SK-N-SH treated with all-trans-retinoic acid at 6 μM for 48 hours (cell line): ENCODE results near the gene GPR137.

Experiments used
- ATAC-seq: fragments of 200-7000 bp; cut with Tn5 transposase; 3 replicates; pipeline ENCODE4 v1.9.1; 2020; ENCODE audit warnings: mild to moderate bottlenecking, moderate library complexity
- ARNTL ChIP-seq: fragments of 450-650 bp; formaldehyde crosslinking; IDR thresholded peaks from 2 replicates; pipeline ENCODE4 v1.5.0; 2020; ENCODE audit warnings: low read depth, mild to moderate bottlenecking, moderate library complexity, borderline replicate concordance
- BACH2 ChIP-seq: fragments of 250-450 bp; sonication (Bioruptor Pico); IDR thresholded peaks from 2 replicates; pipeline ENCODE4 v1.9.0; 2021; ENCODE audit warnings: mild to moderate bottlenecking, borderline replicate concordance
- CREB5 ChIP-seq: fragments of 250-450 bp; sonication (Bioruptor Pico); IDR thresholded peaks from 2 replicates; pipeline ENCODE4 v1.5.1; 2020; ENCODE audit warnings: low read depth, mild to moderate bottlenecking, moderate library complexity
- CSDC2 ChIP-seq: fragments of 250-450 bp; sonication (Bioruptor Pico); IDR thresholded peaks from 2 replicates; pipeline ENCODE4 v1.5.0; 2020; ENCODE audit warnings: mild to moderate bottlenecking, moderate library complexity
- CSRNP3 ChIP-seq: fragments of 250-450 bp; sonication (Bioruptor Pico); IDR thresholded peaks from 2 replicates; pipeline ENCODE4 v1.5.1; 2021; ENCODE audit warnings: mild to moderate bottlenecking, moderate library complexity
- ESRRG ChIP-seq: fragments of 250-450 bp; sonication (Bioruptor Pico); IDR thresholded peaks from 2 replicates; pipeline ENCODE4 v1.6.1; 2021; ENCODE audit warnings: mild to moderate bottlenecking
- GLIS3 ChIP-seq: fragments of 250-450 bp; sonication (Bioruptor Pico); IDR thresholded peaks from 2 replicates; pipeline ENCODE4 v1.5.0; 2020; ENCODE audit warnings: mild to moderate bottlenecking, moderate library complexity
- ISL1 ChIP-seq: fragments of 250-450 bp; sonication (Bioruptor Pico); IDR thresholded peaks from 2 replicates; pipeline ENCODE4 v2.1.2; 2022; ENCODE audit warnings: mild to moderate bottlenecking, moderate library complexity
- OSR1 ChIP-seq: fragments of 250-450 bp; sonication (Bioruptor Pico); IDR thresholded peaks from 2 replicates; pipeline ENCODE4 v1.8.0; 2022; ENCODE audit warnings: moderate library complexity, mild to moderate bottlenecking, inconsistent platforms
- PATZ1 ChIP-seq: fragments of 250-450 bp; sonication (Bioruptor Pico); IDR thresholded peaks from 2 replicates; pipeline ENCODE4 v1.8.0; 2020; ENCODE audit warnings: mild to moderate bottlenecking, moderate library complexity, borderline replicate concordance
- POU6F1 ChIP-seq: fragments of 250-450 bp; sonication (Bioruptor Pico); IDR thresholded peaks from 2 replicates; pipeline ENCODE4 v1.8.0; 2021; ENCODE audit warnings: low read depth, mild to moderate bottlenecking, moderate library complexity, borderline replicate concordance
- PPARA ChIP-seq: fragments of 250-450 bp; sonication (Bioruptor Pico); IDR thresholded peaks from 2 replicates; pipeline ENCODE4 v1.5.0; 2020; ENCODE audit warnings: mild to moderate bottlenecking, borderline replicate concordance
- RARB ChIP-seq: fragments of 250-450 bp; sonication (Bioruptor Pico); IDR thresholded peaks from 2 replicates; pipeline ENCODE4 v1.8.0; 2021; ENCODE audit warnings: mild to moderate bottlenecking, moderate library complexity
- SNAI2 ChIP-seq: fragments of 250-450 bp; sonication (Bioruptor Pico); IDR thresholded peaks from 2 replicates; pipeline ENCODE4 v1.5.0; 2020; ENCODE audit warnings: mild to moderate bottlenecking, moderate library complexity
- TCF4 ChIP-seq: fragments of 250-450 bp; sonication (Bioruptor Pico); IDR thresholded peaks from 2 replicates; pipeline ENCODE4 v1.8.0; 2021; ENCODE audit warnings: mild to moderate bottlenecking, moderate library complexity, borderline replicate concordance
- TOX ChIP-seq: fragments of 250-450 bp; sonication (Bioruptor Pico); IDR thresholded peaks from 2 replicates; pipeline ENCODE4 v1.8.0; 2021; ENCODE audit warnings: mild to moderate bottlenecking, moderate library complexity, borderline replicate concordance
- TSHZ2 ChIP-seq: fragments of 250-450 bp; sonication (Bioruptor Pico); IDR thresholded peaks from 2 replicates; pipeline ENCODE4 v1.5.0; 2020; ENCODE audit warnings: mild to moderate bottlenecking, moderate library complexity
- ZC3H10 ChIP-seq: fragments of 250-450 bp; sonication (Bioruptor Pico); IDR thresholded peaks from 2 replicates; pipeline ENCODE4 v1.5.1; 2021; ENCODE audit warnings: mild to moderate bottlenecking, moderate library complexity
- ZFP3 ChIP-seq: fragments of 250-450 bp; sonication (Bioruptor Pico); IDR thresholded peaks from 2 replicates; pipeline ENCODE4 v1.5.0; 2020; ENCODE audit warnings: mild to moderate bottlenecking, moderate library complexity
- ZFP30 ChIP-seq: fragments of 450-650 bp; formaldehyde crosslinking; IDR thresholded peaks from 2 replicates; pipeline ENCODE4 v1.5.0; 2022; ENCODE audit warnings: mild to moderate bottlenecking, moderate library complexity
- ZNF565 ChIP-seq: fragments of 450-650 bp; formaldehyde crosslinking; conservative IDR thresholded peaks from 2 replicates; pipeline ENCODE4 v1.5.0; 2020; ENCODE audit warnings: low read depth, mild to moderate bottlenecking, moderate library complexity
- ZNF70 ChIP-seq: fragments of 450-650 bp; formaldehyde crosslinking; IDR thresholded peaks from 2 replicates; pipeline ENCODE4 v1.5.0; 2020; ENCODE audit warnings: mild to moderate bottlenecking, moderate library complexity

GPR137 gene

GRCh38 chr11:64284962-64285884 lies at the start of gene GPR137:
GPR137 (plus strand) TSS chr11:64285848; CDS start chr11:64286525, 677 bp downstream.
- peak; percentile 53 for ATAC-seq
- no peak for TF ChIP-seq CREB5 (CRISPR knock-in tag)
- TF ChIP-seq TCF4 (CRISPR knock-in tag) = no peak
- TF ChIP-seq SNAI2 = no peak
- no peak for TF ChIP-seq ZC3H10 (CRISPR knock-in tag)
- no peak for TF ChIP-seq ZFP3 (CRISPR knock-in tag)
- TF ChIP-seq ISL1 (CRISPR knock-in tag) = no peak
- peak; percentile 10; the same call in 1 of the 2 replicates for TF ChIP-seq PATZ1 (CRISPR knock-in tag)
- no peak for TF ChIP-seq BACH2
- no peak for TF ChIP-seq CSDC2 (CRISPR knock-in tag)

GRCh38 chr11:64237484-64237951 lies 48.1 kb upstream of the GPR137 start:
- no peak for ATAC-seq

More at GRCh38 chr11:64237484-64237951, 48.1 kb upstream of the GPR137 start:
- no peak for TF ChIP-seq POU6F1
- no peak for TF ChIP-seq TOX (CRISPR knock-in tag)
- TF ChIP-seq ESRRG (CRISPR knock-in tag) = no peak
- TF ChIP-seq ISL1 (CRISPR knock-in tag) = no peak
- TF ChIP-seq CSRNP3 (CRISPR knock-in tag) = no peak
- no peak for TF ChIP-seq BACH2
- TF ChIP-seq TCF4 (CRISPR knock-in tag) = no peak
- TF ChIP-seq CREB5 (CRISPR knock-in tag) = no peak
- no peak for TF ChIP-seq ZNF70 (CRISPR knock-in tag)
- TF ChIP-seq OSR1 = no peak
- TF ChIP-seq ZFP30 (CRISPR knock-in tag) = no peak
- no peak for TF ChIP-seq GLIS3 (CRISPR knock-in tag)
- no peak for TF ChIP-seq PPARA (CRISPR knock-in tag)
- TF ChIP-seq PATZ1 (CRISPR knock-in tag) = no peak
- no peak for TF ChIP-seq ZNF565 (CRISPR knock-in tag)
- no peak for TF ChIP-seq ARNTL
- no peak for TF ChIP-seq TSHZ2 (CRISPR knock-in tag)
- TF ChIP-seq RARB (CRISPR knock-in tag) = no peak
- TF ChIP-seq ZC3H10 (CRISPR knock-in tag) = no peak
